HG02870 (cell line): Measurements from ENCODE around the gene PWWP2B.

ENCODE experiments used
- ATAC-seq: cut with Tn5 transposase; IDR thresholded peaks from one replicate; pipeline ENCODE4 v1.9.1; 2021; ENCODE audit warnings: mild to moderate bottlenecking, moderate library complexity; ENCODE audit not compliant: unreplicated experiment

PWWP2B gene

DNA sequence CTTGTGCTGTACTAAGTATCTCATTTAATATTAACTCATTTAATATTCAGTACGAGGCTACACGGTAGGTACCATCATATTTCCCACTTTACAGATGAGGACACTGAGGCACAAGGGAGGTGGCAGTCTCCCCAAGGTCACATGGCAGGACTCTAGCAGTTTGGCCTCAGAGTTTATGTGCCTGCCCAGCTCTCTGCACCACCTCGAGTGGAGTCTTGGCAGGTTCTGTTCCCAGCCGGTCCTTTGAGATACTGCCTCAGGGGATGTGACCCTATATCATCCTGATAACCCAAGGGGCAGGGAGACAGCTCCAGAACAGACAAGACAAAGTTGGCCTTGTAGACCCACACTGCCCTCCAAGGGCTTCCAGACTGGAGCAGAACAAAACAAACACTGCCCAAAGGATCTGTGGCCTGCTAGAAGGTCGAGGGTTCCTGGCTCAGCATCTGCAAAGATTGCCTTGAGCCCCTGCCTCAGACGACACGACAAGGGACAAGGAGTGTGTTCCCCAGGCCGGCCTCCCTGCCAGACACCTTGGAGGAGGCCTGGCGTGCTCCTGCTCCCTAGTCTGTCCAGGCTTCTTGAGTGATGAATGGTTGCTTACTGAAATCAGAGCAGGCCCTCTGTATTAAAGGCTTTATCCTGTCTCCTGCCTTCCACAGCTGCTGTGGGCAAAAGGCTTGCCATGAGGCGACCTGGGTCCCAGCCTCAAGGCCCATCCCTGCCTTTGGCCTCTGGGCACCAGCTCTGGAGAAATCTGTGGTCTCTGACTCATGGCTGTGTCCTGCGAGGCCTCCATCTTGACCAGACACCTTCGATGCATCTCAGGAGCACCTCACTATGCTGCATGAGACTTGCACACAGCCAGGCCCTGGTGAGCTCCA is 3.9 kb upstream of the PWWP2B start:
- no peak for ATAC-seq

DNA sequence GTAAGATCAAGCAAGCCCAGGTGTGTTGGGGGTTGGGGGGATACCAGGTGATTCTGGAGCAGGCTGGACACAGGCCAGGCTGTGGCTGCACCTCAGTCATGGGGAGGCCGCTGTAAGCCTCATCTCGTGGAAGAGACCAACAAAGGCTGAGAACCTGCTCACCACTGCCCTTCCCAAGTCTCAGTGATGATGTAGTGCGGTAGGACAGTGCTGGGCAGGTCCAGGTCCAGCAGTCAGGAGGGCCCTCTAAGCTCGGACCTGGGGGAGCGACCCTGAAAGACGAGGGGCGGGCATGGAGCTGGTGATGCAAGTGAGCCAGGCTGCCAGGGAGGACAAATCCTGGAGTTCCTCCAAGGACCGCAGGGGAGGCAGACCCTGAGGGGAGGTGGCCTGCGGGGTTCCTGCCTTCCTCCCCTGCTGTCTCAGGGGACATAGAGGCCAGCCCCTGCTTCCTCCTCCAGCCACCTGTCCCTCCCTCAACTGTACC is 3.3 kb upstream of the PWWP2B start:
- no peak for ATAC-seq

GRCh38 chr10:132394201-132394811 is 2.7 kb upstream of the PWWP2B start:
- ATAC-seq, result no peak

- ATAC-seq, result no peak
Observed at GRCh38 chr10:132394936-132395703, 1.9 kb upstream of the PWWP2B start.

- no peak for ATAC-seq
Observed at GRCh38 chr10:132395704-132396493, 1.1 kb upstream of the PWWP2B start.

GRCh38 chr10:132396494-132397035 is 435 bp upstream of the PWWP2B start:
- ATAC-seq, result no peak

DNA sequence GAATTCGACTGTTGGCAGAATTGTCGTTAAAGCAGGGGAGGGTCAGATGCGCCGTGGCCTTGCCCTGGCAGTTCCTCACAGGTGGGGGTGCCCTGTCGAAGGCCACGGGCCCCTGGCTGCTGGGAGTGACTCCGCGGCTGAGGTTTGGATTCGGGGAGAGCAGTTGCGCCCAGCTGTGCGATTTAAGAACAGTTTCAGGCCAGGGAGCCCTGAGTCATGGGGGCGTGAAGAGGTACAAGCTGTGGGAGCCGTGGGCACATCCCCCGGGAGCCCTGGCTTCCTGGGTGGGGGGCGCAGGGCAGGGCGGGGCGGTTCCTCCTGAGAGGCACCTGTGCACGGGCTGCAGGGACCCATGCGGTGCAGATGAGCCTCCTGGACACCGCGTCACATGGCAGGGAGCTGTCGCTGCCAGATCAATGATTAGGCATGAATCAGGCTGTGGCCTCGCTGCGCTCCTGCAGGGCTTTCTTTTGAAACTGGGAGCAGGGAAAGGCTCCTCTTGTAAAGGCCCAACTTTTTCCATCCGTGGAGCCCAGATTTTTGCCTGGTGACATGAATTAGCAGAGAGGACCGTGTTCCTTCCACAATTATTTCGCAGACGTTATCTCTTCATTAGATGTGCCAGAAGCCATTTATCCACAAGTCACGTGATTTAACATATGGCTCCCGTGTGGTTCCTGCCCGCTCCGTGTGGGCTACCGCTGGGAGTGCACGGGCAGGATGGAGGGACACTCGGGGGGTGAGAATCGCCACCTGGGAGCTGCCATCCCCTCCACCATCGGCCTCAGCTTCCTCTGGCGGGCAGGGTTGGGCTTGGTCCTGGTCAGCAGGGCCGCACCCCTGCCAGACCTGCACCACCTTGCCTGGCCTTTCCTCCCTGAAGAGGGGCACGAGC is 918 bp downstream of the PWWP2B start:
- ATAC-seq, result no peak

DNA sequence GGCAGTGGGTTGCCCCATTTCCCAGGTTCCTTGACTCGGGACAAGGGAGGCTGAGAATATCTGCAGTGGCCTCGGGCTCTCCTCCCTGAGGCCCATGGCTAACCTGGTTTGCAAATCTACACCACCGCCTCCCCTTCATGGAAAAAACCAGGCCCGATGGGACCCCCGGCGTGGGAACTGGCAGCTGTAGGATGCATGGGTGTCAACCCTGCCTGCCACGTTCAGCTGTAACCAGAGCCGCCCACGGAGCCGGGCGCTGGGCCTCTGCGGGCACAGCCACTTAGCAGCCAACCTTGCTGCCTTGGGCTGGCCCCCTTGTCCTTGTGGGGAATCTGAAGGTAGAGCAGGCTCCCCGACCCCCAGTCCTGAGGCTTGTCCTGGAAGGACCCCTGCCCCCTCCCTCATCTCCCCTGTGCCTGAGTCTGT is 1.6 kb downstream of the PWWP2B start:
- ATAC-seq, result no peak

DNA sequence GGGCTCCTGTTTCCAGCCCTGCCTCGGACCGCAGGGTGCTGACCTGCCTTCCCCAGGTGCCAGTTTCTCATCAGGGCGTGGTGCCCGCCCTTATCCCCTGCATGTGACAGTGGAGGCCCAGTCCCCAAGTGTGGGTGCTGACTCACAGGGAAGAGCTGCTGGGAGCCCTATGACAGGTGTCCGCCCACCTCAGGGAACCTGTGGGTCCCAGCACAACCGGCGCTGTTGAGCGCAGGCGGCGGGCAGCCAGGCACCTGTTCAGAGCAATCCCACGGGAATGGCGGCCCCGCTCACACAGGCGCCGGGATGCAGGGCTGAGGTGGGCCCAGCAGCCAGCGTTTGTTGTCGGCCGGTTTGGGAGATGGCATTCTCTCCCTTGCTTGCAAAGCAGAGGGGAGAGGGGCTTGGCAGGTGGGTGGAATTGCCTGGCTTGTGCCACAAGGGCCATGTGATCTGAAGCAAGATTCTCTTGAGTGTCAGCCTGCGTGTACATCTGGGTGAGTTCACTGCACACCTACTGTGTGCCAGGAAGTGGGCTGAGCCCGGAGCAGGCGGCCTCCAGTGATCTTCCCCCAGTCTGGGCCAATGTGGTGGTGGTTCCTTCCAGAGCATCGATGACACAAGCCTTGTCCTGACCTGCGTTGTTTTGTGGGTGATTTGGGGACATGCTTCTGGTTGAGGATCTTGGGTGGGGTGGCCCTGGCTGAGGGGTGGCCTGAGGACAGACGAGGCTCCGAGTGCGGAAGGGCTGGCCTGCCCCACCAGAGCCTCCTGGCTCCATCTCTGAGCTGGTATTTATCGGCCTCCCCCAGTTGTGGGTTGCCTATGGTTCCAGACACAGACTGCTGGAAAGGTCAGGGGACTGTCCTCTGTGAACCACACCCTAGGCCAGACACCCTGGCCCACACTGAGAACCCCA is 2.4 kb downstream of the PWWP2B start:
- no peak for ATAC-seq

DNA sequence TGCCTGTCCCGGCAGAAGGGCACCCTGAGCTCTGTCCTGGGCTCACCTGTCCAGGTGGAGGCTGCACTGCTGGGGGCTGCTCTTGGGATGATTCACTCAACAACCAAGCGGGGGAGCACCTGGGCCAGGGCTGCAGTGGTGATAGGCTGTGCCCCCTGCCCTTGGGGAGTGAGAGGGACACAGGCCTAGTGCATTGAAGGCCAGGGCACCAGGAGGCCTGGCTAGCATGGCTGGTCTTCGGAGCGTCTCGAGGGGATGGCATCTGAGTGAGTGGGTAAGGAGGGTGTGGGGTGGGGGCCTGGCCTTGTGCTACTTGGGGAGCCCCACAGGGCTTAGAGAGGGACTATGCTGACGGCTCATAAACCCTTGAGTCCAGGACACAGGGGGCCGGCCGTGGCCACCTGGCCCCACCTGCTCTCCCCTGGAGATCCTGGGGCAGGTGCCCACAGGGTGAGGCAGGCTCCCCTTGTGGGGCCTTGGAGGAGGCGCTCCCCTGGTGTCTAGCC is 3.1 kb downstream of the PWWP2B start:
- ATAC-seq, result no peak

DNA sequence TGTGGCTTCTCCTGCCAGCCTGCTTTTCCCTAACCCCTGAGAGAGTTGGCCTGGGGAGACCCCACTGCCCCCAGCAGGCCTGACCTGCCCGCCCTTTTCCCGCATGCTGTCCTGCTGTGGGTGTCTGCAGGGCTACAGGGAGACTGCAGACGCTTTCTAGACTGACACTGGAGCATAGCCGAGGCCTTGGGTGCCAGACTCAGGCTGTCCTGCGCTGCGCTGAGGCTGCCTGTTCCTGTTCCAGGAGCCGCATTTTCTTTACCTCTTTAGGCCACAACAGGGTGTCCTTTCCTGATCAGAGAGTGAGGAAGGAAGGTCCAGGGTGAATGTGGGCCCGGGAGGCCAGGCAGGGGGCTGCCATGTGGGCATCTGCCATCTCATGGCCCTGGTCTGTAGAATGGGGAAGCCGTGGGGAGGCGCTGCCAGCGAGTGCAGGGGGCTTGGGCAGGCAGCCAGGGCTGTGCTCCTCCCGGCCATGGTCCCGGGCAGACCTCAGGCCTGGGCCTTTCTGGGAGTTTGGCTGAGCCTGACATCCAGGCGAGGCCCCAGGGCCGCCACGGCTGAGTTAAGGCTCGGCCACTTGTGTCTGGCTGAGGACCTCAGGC is 3.6 kb downstream of the PWWP2B start:
- ATAC-seq, result no peak

DNA sequence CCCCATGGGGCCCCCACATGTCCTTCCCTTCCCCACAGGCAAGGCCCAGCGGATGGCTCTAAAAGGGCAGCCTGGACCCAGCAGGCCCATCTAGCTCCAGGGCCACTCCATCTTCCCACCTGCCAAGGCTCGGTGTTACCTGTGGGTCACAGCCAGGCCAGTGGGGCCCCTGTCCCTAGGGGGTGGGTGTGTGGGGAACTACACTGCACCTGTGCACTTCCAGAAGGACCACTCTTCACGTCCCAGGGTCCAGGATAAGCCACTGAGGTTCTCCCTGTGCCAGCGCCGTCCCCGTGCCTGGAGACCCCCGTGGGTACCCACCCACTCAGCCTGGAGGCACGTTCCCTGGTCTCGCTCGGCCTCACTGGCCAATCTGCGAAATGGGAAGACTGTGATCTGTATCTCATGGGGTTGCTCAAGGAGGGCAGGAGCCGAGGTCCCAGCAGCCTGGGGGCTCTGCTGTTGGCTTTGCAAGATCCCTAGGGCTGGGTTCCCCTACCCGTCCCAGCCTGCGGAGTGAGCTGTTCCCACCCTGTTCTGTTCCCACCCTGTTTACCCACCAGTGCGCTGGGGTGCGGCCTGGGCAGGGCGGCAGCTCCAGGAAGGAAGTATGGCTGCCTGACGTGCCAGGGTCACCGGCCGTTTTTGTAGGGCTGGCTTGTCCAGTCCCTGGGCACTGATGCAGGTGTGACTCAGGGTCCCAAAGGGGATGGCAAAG is 4.6 kb downstream of the PWWP2B start:
- no peak for ATAC-seq

- no peak for ATAC-seq
Observed at GRCh38 chr10:132402781-132403241, 5.8 kb downstream of the PWWP2B start.

DNA sequence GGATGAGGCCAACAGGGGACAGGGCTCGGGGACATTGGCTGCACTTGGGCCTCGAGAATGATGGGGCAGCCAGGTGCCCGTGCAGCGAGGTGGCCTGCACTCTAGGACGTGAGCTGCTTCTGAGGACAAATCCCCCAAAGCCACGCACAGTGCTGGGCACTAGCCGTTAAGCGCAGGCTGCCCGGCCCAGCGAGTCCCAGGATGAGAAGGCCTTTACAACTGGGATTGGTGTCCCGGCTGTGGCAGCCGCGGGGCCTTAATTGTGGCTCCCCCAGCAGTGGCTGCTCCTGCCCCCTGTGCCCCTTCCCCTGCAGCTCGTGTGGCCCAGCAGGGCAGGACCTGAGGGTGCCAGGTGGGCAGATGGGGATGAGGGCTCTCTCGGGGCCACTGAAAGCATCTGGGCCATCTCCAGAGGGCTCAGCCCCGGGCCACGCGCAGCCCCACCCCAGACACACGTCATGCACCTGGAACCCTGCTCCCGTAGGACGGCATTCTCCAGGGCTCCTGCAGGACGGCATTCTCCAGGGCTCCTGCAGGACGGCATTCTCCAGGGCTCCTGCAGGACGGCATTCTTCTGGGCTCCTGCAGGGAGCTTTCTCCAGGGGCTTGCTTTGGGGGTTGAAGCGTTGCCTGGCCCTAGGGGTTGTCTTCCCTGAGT is 6.6 kb downstream of the PWWP2B start:
- no peak for ATAC-seq

DNA sequence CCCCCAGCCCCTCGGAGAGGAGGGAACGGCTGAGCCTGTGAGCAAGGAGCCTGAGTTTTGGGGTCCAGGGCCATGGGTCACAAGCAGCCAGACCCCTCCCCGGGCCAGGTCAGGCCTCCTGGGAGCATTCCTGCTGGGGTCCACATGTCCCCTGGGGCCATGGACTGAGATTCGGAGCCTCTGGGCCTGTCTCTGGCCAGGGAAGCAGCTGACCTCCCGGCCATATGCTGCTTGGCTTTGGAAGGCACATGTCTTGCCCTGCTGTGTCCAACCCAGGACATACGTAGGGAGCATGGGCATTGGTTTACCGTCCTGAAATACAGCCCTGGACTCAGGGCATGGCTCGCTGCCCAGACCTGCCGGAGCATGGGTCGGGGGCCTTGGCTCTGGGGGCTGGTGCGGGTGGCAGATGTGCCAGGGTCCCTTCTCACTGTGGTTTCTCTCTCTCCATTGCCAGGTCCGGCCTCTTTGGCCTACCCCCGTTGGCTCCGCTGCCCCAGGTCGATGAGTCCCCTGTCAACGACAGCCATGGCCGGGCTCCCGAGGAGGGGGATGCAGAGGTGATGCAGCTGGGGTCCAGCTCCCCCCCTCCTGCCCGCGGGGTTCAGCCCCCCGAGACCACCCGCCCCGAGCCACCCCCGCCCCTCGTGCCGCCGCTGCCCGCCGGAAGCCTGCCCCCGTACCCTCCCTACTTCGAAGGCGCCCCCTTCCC is 7.3 kb downstream of the PWWP2B start:
- no peak for ATAC-seq

DNA sequence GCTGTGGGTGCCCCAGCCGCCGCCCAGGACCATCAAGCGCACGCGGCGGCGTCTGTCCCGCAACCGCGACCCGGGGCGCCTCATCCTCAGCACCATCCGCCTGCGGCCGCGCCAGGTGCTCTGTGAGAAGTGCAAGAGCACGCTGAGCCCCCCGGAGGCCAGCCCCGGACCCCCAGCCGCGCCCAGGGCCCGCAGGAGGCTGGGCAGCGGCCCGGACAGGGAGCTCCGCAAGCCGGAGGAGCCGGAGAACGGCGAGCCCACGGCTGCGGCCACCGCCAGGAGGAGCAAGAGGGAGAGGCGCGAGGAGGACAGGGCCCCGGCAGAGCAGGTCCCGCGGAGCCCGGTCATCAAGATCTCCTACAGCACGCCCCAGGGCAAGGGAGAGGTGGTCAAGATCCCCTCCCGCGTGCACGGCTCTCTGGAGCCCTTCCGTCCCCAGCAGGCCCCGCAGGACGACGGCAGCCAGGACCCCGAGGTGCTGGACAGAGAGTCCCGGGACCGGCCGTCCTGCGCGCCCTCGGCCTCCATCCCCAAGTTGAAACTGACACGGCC is 8.0 kb downstream of the PWWP2B start:
- no peak for ATAC-seq
